Measurements from ENCODE around the gene ST3GAL6.
"Not testable (repeated sequence)": the region's sequence is repeated elsewhere in the genome, so short reads cannot be mapped to it uniquely, and the experiment has no call there.

The ST3GAL6 gene

GRCh38 chr3:98827221-98827920, 64.2 kb downstream of the ST3GAL6 start:
- Histone ChIP-seq H3K27me3 (ENCODE audit: control insufficient read depth in 1 of 2, insufficient read depth in 2 of 2, low read length in 2 of 2) (no peaks in the 10 kb centered on the region), H3K27ac (ENCODE audit: low read depth, low read length) (no peak overlapping the region), H3K9me3 (ENCODE audit: low read length) (no peaks in the 10 kb centered on the region), H3K9ac (ENCODE audit: low read length) (no peak overlapping the region), H3K4me1 (ENCODE audit: insufficient read depth, low read length) (no peaks in the 10 kb centered on the region), H3K4me3 (ENCODE audit: low read depth in 1 of 2, low read length in 2 of 2) (no peak overlapping the region), H3K36me3 (ENCODE audit: insufficient read depth, low read length) (no peaks in the 10 kb centered on the region)

GRCh38 chr3:98829246-98829832, 66.2 kb downstream of the ST3GAL6 start:
- Histone ChIP-seq H3K27me3 (ENCODE audit: control insufficient read depth in 1 of 2, insufficient read depth in 2 of 2, low read length in 2 of 2) (no peaks in the 10 kb centered on the region), H3K9ac (ENCODE audit: low read length) (no peak overlapping the region), H3K27ac (ENCODE audit: low read depth, low read length) (no peak overlapping the region), H3K4me3 (ENCODE audit: low read depth in 1 of 2, low read length in 2 of 2) (no peak overlapping the region), H3K9me3 (ENCODE audit: low read length) (no peaks in the 10 kb centered on the region), H3K4me1 (ENCODE audit: insufficient read depth, low read length) (no peaks in the 10 kb centered on the region), H3K36me3 (ENCODE audit: insufficient read depth, low read length) (no peaks in the 10 kb centered on the region)

GRCh38 chr3:98831060-98831459, 67.9 kb downstream of the ST3GAL6 start:
- H3K9ac ChIP-seq (ENCODE audit: low read length); H3K4me1 ChIP-seq (ENCODE audit: insufficient read depth, low read length); H3K9me3 ChIP-seq (ENCODE audit: low read length); H3K4me3 ChIP-seq (ENCODE audit: low read depth in 1 of 2, low read length in 2 of 2); H3K27ac ChIP-seq (ENCODE audit: low read depth, low read length); H3K36me3 ChIP-seq (ENCODE audit: insufficient read depth, low read length); H3K27me3 ChIP-seq (ENCODE audit: control insufficient read depth in 1 of 2, insufficient read depth in 2 of 2, low read length in 2 of 2): not testable (repeated sequence)

GRCh38 chr3:98839846-98840245, 76.7 kb downstream of the ST3GAL6 start:
- no peaks in the 10 kb centered on the region for H3K27me3 ChIP-seq (ENCODE audit: control insufficient read depth in 1 of 2, insufficient read depth in 2 of 2, low read length in 2 of 2)
- H3K4me3 ChIP-seq (ENCODE audit: low read depth in 1 of 2, low read length in 2 of 2), result no peak overlapping the region
- no peaks in the 10 kb centered on the region for H3K9me3 ChIP-seq (ENCODE audit: low read length)
- H3K27ac ChIP-seq (ENCODE audit: low read depth, low read length), result no peak overlapping the region
- no peak overlapping the region for H3K9ac ChIP-seq (ENCODE audit: low read length)
- H3K4me1 ChIP-seq (ENCODE audit: insufficient read depth, low read length), result no peaks in the 10 kb centered on the region
- no peaks in the 10 kb centered on the region for H3K36me3 ChIP-seq (ENCODE audit: insufficient read depth, low read length)

GRCh38 chr3:98843266-98843959, 80.3 kb downstream of the ST3GAL6 start:
- H3K27me3 ChIP-seq (ENCODE audit: control insufficient read depth in 1 of 2, insufficient read depth in 2 of 2, low read length in 2 of 2), result no peaks in the 10 kb centered on the region
- H3K9me3 ChIP-seq (ENCODE audit: low read length), result no peaks in the 10 kb centered on the region
- no peaks in the 10 kb centered on the region for H3K4me1 ChIP-seq (ENCODE audit: insufficient read depth, low read length)
- no peak overlapping the region for H3K27ac ChIP-seq (ENCODE audit: low read depth, low read length)
- no peak overlapping the region for H3K9ac ChIP-seq (ENCODE audit: low read length)
- no peak overlapping the region for H3K4me3 ChIP-seq (ENCODE audit: low read depth in 1 of 2, low read length in 2 of 2)
- peaks cover 6% of the 10 kb centered on the region for H3K36me3 ChIP-seq (ENCODE audit: insufficient read depth, low read length)
